IPS-15b (cell line): ENCODE data around the gene TMEM43.
A peak's percentile ranks its signal among the peaks of the same experiment; 100 is the strongest.

ENCODE experiments used
- H3K27me3 ChIP-seq: one replicate; pipeline ENCODE4 v1.6.1; 2013; ENCODE audit warnings: low read length; ENCODE audit not compliant: control insufficient read depth, insufficient read depth
- H3K36me3 ChIP-seq: one replicate; pipeline ENCODE4 v1.6.1; 2013; ENCODE audit warnings: low read length; ENCODE audit not compliant: control insufficient read depth, insufficient read depth
- H3K4me1 ChIP-seq: one replicate; pipeline ENCODE4 v1.6.1; 2013; ENCODE audit warnings: mild to moderate bottlenecking, low read length; ENCODE audit not compliant: control insufficient read depth, insufficient read depth
- H3K4me3 ChIP-seq: one replicate; pipeline ENCODE4 v1.5.1; 2013; ENCODE audit warnings: low read depth, low read length
- H3K9ac ChIP-seq: one replicate; pipeline ENCODE4 v1.6.1; 2013; ENCODE audit warnings: low read depth, mild to moderate bottlenecking, low read length
- H3K9me3 ChIP-seq: one replicate; pipeline ENCODE4 v1.6.1; 2013; ENCODE audit warnings: mild to moderate bottlenecking, low read length; ENCODE audit not compliant: control insufficient read depth, insufficient read depth

The TMEM43 gene

DNA sequence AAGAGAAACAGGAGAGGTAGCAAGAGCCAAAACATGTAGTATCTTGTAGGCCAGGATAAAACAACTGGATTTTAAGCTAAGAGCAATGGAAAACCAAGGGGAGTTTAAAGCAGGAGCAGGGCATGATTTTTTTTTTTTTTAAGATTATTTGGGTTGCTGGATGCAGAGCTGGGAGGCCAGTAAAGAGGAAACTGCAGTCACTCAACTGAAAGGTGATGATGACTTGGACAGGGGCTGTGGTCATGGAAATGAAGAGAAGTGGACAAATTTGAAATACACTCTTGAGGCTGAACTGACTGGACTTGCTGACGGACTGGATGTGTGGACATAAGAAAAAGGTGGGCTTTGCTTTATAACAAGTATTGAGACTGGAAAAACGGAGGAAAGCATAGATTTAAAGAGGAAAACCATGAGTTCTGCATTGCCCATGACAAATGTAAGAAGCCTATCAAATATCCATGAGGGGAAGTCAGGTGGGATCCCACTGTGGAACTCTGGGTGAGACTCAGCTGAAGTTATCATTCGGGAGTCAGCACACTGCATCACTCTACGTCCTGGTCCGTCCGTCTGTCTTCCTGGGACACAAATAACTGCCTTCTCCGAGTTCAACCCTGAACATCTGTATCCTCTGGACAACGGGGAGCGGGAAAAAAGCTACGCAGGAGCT is 52.9 kb downstream of the TMEM43 start:
- Histone ChIP-seq H3K9me3 (no peaks in the 10 kb centered on the region), H3K4me1 (peaks cover 6% of the 10 kb centered on the region), H3K36me3 (peaks cover 6% of the 10 kb centered on the region), H3K9ac (peak overlapping the region; percentile 95), H3K4me3 (peak overlapping the region; percentile 90), H3K27me3 (no peaks in the 10 kb centered on the region)

DNA sequence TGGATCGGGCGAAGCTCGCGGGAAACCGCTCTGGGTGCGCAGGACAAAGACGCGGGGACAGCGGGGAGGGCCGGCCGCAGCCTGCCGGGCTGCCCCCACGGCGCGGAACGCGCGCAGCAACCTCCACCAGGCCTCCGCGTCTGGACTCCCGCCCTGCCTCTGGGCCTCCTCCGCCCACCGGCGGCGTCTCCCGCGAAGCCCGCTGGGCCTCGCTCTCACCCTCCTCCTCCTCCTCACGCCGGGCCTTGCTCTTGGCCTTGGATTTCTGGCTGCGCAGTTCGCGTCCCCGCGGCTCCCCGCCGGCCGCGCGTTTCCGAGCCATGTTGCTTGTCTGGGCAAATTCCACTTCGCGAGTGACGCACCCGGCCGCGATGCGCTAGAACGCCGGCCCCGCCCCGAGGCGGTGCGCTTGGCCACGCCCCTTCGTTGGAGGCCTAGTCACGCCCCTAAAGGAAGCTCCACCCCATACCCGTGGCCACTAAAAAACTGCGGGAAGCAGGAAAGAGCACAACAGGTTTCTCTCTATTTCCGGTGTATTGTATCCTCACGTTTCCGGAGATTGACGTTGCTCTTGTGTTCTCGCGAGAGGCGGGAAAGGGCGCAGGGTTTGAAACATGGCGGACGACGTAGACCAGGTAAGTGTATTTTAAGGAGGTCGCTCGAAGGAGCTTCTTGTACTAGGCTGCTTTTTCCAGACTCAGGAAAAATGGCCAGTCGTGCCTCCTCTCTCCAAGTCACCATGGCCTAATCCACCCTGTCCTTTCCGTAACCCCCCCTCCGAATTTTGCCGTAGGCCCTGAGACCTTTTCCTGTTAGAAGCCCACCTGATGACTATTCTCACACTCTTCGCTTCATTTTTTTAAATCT is 53.6 kb downstream of the TMEM43 start, which contains the start of the genes LSM3 and XPC:
Gene LSM3, plus strand, starts transcription at position 571 of the 867 bp plus-strand sequence. Its CDS starts 44 bp downstream, at position 615.
Gene XPC, minus strand, starts transcription at position 355 of the 867 bp plus-strand sequence. Its CDS starts 33 bp downstream, at position 322.
- Histone ChIP-seq H3K4me1 (peaks cover 6% of the 10 kb centered on the region), H3K9me3 (no peaks in the 10 kb centered on the region), H3K27me3 (no peaks in the 10 kb centered on the region), H3K9ac (peak within 1 kb of the TSS; percentile 95), H3K4me3 (peak within 1 kb of the TSS; percentile 90), H3K36me3 (peaks cover 9% of the 10 kb centered on the region)

DNA sequence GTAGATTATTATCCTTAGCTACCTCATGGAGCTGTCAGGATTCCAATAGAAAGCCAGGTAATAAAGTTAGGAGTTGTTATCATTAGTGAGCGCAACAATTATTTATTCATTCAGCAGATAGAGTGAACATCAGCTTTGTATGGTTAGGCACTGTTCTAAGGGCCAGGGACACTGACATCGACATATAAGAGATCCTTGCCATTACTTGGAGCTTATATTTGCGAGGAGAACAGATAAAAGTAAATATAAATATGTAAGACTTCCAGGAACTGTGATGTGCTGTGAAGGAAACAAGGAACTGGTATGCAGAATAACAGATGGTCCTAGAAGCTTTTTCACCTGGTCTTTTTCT is 54.2 kb downstream of the TMEM43 start:
- H3K36me3 ChIP-seq = peaks cover 12% of the 10 kb centered on the region
- H3K27me3 ChIP-seq = no peaks in the 10 kb centered on the region
- peaks cover 6% of the 10 kb centered on the region for H3K4me1 ChIP-seq
- H3K4me3 ChIP-seq = peak overlapping the region; percentile 90
- peak overlapping the region; percentile 95 for H3K9ac ChIP-seq
- no peaks in the 10 kb centered on the region for H3K9me3 ChIP-seq

DNA sequence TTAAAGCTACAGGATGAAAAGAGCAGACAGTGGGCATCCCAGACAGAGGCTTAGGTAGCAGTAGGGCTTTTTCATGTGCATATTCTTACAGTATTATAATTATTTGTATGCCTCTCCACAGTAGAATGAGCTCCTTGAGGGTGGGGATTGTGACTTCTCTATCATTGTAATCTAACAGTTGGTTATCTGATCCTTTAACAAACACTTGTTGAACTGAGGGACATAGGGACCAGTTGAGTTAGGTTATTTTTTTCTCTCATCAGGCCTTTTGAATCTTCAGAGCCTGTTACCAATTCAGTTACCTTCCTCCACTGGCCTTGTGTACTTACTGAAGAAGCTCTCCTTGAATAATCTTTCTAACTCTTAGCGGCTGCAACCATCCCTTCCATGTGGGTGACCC is 54.9 kb downstream of the TMEM43 start:
- Histone ChIP-seq H3K36me3 (peaks cover 13% of the 10 kb centered on the region), H3K4me1 (peaks cover 6% of the 10 kb centered on the region), H3K4me3 (peak overlapping the region; percentile 90), H3K27me3 (no peaks in the 10 kb centered on the region), H3K9me3 (no peaks in the 10 kb centered on the region), H3K9ac (no peak overlapping the region)

DNA sequence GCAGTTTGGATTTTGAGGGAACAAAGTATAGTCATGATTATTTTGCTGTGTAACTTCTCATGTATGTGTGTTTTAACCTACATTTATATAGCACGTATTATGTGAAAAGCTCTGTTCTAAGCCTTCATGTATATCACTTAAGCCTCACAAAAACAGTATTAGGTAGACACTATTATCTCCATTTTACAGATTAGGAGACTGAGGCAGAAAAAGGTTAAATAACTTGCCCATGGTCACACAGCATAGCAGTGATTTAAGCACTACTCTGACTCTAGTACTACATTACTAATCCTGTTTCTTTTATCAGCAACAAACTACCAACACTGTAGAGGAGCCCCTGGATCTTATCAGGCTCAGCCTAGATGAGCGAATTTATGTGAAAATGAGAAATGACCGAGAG is 56.4 kb downstream of the TMEM43 start:
- H3K36me3 ChIP-seq = peaks cover 13% of the 10 kb centered on the region
- no peak overlapping the region for H3K4me3 ChIP-seq
- no peaks in the 10 kb centered on the region for H3K4me1 ChIP-seq
- H3K9me3 ChIP-seq = no peaks in the 10 kb centered on the region
- H3K9ac ChIP-seq = no peak overlapping the region
- H3K27me3 ChIP-seq = no peaks in the 10 kb centered on the region

DNA sequence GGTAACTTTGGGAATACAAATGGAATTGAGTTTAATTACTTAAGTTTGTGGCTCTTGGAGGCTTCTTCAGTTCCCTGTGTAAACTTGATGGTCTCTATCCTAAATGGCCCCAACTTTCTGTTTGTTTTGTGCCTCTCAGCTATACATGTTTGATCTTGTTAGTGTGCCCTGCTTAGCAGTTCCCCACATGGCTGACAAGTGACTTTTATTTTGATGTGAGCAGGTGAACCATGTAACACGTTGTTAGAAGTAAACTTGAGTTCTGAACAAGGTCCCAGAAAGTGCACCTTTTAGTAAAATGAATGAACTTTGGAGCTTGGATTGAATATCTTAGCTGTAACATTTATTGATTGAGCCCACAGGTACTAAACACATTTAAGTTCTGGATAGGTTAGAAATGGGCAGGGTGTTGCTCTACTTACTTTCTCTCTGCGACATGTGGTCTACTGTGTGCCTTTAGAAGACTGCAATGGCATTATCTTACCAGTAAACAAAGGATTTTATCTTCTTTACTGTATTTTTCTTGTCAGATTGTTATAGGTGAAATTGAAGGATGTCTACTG is 58.2 kb downstream of the TMEM43 start:
- Histone ChIP-seq H3K36me3 (peaks cover 13% of the 10 kb centered on the region), H3K4me1 (no peaks in the 10 kb centered on the region), H3K9me3 (no peaks in the 10 kb centered on the region), H3K4me3 (no peak overlapping the region), H3K27me3 (no peaks in the 10 kb centered on the region), H3K9ac (no peak overlapping the region)

DNA sequence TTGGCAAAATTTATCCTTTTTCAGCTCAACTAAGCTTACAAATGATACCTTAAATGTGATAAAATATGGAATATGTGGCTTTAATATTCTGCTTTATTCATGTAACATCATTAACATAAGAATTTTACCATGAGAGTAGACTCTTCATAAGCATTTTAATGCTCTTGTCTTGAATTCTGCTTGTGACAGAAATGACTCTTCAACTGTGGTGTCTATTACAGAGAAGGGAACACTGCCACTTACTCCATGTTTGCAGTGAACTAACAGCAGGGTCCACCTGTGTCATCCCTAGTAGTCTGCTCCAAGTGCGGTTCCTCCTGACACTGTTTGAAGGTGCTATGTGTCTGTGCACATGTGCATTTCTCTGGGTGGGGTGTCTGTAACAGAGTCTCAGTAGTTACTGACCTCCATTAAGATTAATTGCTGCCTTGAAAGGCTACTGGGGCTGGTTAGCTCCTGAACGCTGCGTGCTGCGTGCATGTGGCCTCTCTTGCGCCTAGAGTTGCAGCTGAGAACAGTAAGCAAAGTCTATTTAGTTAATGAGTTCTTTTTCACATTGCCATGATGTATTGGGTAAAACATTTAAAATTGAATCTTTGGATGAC is 62.1 kb downstream of the TMEM43 start:
- H3K27me3 ChIP-seq = no peaks in the 10 kb centered on the region
- H3K36me3 ChIP-seq = peaks cover 12% of the 10 kb centered on the region
- H3K4me1 ChIP-seq = no peaks in the 10 kb centered on the region

DNA sequence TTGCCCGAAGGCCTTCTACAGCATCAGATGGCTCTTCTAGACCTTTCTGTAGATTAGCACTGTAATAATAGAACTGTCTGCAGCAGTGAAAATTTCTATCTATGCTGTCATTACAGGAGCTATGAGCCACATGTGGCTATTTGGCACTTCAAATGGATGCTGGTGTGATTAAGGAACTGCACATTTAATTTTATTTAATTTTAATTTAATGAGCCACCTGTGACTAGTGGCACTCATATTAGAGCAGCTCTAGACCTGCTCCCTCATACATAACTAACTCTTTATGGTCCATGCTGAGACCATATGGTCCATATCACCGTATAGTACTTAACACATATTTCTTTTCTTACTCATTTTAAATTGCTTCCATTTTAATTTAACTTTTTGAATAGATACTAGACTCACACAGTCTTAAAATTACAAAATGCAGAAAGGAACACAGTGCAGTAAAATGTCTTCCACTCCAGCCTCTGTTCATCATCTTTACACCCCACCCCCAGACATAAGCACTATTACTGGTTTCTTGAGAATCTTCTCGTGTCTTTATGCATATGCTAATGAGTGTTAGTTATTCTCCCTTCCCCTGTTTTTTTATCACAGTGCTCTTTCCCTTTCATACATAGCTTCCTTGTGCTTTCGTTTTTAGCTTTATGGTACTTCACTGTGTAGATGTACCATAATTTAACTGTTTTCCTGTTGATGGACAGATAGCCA is 63.3 kb downstream of the TMEM43 start:
- Histone ChIP-seq H3K9me3 (no peaks in the 10 kb centered on the region), H3K4me3 (no peak overlapping the region), H3K27me3 (no peaks in the 10 kb centered on the region), H3K36me3 (peaks cover 4% of the 10 kb centered on the region), H3K9ac (no peak overlapping the region), H3K4me1 (no peaks in the 10 kb centered on the region)

More for the DNA sequence above, 62.1 kb downstream of the TMEM43 start:
- H3K9me3 ChIP-seq = no peaks in the 10 kb centered on the region
- H3K9ac ChIP-seq = no peak overlapping the region
- H3K4me3 ChIP-seq = no peak overlapping the region
